Hepatocyte (in vitro differentiated cells): ENCODE measurements around the gene N4BP2L2.

ENCODE experiments used
- EZH2 ChIP-seq: fragments of 200-600 bp; sonication (generic); IDR thresholded peaks from 2 replicates; pipeline ENCODE4 v1.6.1; 2016; ENCODE audit warnings: antibody characterized with exemption, mild to moderate bottlenecking, borderline replicate concordance
- EZH2phosphoT487 ChIP-seq: fragments of 200-600 bp; sonication (generic); IDR thresholded peaks from one replicate; pipeline ENCODE4 v1.6.1; 2018; ENCODE audit warnings: antibody characterized with exemption, mild to moderate bottlenecking, low read depth, moderate library complexity; ENCODE audit not compliant: unreplicated experiment, severe bottlenecking
- TF ChIP-seq, protein P1 (sequence below): fragments of 200-600 bp; sonication (generic); IDR thresholded peaks from 2 replicates; pipeline ENCODE4 v1.5.1; 2016; ENCODE audit warnings: antibody characterized with exemption, mild to moderate bottlenecking; ENCODE audit not compliant: poor library complexity

DNA sequence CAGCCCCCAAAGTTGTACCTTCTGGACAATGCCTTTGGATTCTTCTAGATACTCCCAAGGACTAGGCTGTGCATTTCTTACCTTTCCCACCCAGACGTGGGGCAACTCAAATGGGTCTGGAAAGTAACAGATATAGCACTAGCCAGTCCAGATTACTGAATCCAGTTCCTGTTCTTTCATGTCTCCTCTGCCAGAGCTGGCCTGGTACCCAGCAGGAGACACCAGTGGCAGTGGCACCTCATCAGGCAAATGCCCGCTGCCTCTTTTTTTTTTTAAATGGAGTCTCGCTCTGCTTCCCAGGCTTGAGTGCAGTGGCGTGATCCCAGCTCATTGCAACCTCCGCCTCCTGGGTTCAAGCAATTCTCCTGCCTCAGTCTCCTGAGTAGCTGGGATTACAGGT lies 43.2 kb downstream of the N4BP2L2 start:
- no peak for TF ChIP-seq EZH2
- TF ChIP-seq, protein P1, sequence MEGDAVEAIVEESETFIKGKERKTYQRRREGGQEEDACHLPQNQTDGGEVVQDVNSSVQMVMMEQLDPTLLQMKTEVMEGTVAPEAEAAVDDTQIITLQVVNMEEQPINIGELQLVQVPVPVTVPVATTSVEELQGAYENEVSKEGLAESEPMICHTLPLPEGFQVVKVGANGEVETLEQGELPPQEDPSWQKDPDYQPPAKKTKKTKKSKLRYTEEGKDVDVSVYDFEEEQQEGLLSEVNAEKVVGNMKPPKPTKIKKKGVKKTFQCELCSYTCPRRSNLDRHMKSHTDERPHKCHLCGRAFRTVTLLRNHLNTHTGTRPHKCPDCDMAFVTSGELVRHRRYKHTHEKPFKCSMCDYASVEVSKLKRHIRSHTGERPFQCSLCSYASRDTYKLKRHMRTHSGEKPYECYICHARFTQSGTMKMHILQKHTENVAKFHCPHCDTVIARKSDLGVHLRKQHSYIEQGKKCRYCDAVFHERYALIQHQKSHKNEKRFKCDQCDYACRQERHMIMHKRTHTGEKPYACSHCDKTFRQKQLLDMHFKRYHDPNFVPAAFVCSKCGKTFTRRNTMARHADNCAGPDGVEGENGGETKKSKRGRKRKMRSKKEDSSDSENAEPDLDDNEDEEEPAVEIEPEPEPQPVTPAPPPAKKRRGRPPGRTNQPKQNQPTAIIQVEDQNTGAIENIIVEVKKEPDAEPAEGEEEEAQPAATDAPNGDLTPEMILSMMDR = no peak
- TF ChIP-seq EZH2phosphoT487 = no peak
